ENCODE results near the gene IGSF21.
A peak's percentile ranks its signal among the peaks of the same experiment; 100 is the strongest.

The IGSF21 gene

DNA sequence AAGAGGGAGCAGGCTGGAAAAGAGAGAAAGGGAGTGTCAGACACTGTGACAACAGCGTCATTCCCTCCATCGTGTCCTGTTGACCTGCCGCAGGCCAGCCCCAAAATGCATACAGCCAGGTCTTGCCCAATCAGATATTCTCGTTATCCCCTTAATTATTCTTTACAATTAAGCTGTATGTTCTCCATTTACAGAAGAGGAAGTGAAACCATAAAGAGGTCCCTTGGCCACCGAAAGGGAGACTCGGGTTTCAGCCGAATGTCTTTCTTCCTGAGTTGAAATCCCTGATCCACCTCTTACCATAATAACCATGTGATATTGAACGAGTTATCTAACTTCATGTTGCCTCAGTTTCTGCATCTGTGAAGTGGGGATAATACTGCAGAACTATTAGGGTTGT, 70.5 kb downstream of the IGSF21 start:
- DNase-seq (ENCODE audit: low spot score) = no peak

DNA sequence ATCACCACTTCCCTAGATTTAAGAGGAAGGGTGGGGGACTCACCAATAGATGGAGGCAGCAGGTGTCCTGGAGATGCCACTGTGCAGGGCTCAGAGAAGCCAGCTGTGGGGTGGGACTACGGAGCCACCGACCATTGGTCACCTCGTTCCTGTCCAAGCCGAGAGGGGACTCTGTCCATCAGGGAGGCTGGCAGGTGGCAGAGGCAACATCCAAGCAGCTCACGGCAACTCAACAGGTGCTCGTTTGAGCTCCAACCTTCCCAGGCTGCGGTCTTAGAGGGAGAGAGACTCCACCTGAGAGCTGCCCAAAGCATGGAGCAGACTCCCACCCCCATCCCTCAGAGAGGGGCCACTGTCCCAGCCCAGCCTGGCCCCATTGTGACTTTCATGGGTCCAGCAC, 71.4 kb downstream of the IGSF21 start:
- no peak for DNase-seq (ENCODE audit: low spot score)

DNA sequence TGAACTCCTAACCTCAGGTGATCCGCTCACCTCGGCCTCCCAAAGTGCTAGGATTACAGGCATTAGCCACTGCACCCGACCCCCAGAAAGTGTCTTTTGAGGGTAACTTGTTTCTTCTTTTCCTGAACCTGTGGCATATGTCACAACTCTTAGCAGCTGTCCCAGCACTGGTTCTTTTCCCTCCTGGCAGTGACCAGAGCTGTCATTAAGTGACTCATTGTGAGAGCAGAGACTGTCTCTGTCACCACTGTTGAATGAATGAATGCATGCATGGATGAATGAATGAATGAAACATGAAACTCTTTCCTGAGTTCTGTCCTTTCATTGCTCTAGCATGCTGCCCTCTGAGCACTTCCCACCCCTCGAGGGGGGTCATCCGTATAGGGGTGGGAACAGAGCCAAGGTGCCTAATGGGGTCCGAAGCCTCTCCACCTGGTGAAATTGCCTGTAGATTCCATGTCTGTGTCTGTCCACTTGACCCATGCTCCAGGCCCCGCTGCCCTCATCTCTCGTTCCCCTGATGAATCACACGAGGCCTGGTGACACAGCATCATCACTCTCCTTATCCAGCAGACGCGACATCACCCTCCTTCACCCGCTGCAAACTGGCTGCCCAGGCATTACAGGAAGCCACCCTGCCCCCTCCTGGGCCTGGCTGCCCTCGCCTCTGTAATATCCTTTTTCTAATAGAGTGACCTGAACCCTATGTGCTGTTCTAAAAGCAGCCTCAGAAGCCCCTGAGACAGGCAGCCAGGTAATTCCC, 75.0 kb downstream of the IGSF21 start:
- DNase-seq (ENCODE audit: low spot score) = no peak

DNA sequence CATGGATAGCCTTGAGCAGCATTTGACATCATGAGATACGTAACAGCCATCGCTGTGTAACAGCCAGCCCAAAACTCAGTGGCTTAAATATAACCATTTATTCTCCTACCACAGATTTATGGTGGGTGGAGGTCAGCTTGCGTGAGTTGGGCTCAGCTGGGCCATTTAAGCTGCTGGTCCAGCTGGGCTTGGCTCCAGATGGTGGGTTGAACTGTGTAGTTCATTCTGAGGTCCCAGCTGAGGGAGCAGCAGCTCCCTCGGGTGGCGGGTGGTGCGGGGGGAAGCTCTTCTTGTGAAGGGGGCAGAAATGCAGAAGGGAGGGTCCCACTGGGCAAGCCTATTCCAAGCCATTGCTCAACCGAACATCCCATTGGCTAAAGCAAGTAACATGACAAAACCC, 75.9 kb downstream of the IGSF21 start:
- no peak for DNase-seq (ENCODE audit: low spot score)

DNA sequence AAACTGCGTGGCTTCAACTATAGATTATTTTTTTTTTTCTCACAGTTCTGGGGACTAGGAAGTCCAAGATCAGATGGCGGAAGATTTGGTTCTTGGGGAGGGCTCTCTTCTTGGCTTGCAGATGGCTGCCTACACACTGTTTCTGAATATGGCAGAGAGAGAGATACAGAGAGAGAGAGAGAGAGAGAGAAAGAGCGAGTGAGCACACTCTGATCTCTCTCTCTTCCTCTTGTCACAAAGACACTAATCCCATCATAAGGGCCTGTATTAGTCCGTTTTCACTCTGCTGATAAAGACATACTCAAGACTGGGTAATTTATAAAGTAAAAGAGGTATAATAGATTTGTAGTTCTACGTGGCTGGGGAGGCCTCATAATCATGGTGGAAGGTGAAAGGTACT, 79.5 kb downstream of the IGSF21 start:
- no peak for DNase-seq (ENCODE audit: low spot score)

DNA sequence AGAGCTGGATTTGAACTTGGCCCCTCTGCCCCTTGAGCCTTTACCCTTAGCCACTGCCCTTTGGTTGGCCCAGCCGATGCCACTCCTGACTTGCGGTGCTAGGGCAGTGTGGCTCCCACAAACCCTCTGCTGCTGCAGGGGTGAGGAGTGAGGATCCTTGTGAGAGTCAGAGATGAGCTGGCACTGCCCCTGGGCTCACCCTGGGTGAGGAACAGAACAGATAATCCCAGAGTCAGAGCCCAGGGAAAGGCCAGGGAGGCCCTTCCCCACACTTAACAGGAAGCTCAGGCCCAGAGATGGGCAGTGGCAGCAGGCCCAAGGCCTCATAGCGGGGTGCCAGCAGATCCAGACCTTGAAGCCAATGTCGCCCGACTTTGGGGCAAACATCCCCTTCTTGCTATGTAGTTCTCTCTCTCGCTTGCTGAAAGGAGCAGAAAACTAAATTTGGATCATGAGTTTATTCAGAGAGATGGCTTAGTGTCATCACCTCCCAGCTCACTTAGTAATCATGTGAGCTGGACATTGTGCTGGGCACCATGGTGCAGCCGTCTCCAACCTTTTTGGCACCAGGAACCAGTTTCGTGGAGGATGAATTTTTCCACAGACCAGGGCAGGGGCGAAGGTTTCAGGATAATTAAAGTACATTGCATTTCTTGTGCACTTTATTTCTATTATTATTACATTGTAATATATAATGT, 81.4 kb downstream of the IGSF21 start:
- no peak for DNase-seq (ENCODE audit: low spot score)

DNA sequence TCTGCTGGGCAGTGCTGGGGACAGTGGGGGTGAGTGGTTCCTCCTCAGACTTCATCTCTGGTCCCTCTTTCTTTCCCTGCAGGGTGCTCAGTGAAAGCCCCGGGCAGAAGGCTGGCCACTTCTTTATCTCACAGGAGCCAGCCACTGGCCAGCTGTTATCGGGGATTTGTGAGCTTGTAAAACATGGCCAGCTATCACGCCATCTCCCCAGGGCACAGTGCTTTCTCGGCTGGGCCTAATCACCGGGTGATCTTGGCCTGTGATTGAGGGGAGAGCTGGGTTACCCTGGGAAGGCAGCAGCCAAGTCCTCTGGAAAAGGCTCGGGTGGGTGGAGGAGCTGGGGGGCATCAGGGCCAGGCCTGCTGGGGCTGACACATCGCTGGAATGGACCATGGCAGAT, 83.0 kb downstream of the IGSF21 start:
- DNase-seq (ENCODE audit: low spot score) = no peak

DNA sequence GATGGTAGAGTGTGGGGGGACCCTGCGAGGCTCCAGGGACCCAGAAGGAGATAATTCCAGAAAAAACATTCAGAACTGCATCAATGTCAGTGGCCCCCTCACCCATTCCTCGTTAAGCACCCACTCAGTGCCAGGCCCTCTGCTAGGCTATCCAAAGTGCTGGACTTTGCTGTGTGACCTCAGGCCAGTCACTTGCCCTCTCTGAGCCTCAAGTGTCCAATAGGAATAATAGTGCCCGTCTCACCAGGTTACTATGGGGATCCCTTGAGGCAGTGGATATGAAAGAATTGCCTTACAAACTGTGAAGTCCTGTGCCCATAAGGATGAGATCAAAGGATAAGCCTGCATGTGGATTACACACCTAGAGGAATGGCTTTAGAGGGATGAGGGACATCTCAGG, 83.4 kb downstream of the IGSF21 start:
- no peak for DNase-seq (ENCODE audit: low spot score)

DNA sequence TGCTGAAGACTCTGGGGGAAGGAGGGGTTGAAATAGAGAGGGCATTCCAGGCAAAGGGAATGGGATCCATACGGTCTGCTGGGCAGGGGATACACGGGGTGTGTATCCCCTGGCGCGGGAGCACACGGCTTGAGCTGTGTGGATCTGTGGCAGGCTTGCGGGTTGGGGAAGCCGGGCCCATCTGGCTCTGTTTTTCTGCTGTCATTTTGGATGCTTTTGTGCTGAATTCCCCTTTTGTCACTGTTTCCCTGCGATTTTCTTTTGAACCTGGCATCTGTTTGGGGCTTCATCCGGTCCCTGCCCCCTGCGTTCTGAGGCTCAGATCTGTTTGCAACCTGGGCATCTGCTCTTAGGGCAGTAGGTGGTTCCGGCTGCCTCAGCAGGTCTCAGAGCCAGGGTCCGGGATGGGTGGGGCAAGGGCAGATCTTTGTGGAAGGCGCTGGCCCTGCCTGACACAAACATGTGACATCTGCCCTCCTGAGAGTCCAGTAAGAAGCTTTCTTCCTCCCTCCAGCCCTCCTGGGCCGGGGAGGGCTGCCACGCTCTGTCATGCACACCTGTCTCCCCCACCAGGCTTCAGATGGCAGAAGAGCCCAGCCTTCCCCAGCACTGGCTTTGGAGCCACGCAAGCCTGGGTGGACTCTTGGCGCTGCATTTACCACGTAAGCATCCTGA, 84.0 kb downstream of the IGSF21 start:
- DNase-seq (ENCODE audit: low spot score) = no peak

DNA sequence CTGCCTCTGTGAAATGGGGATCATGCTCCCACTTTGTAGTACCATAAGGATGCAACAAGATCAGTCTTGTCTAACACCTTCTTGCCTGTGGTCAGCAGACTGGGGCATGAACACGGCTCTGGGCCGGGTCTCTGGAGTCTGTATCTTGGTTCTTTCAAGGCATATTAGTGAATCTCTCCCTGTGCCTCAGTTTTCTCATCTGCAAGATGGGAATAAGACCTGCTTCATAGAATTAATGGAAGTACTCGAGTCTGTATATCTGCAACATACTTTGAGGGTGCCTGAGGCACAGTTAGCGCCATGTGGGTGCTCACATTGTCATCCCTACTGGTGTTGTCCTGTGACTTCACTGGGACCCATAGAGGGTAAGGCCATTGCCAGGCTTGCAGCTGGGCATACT, 84.6 kb downstream of the IGSF21 start:
- DNase-seq (ENCODE audit: low spot score) = no peak

DNA sequence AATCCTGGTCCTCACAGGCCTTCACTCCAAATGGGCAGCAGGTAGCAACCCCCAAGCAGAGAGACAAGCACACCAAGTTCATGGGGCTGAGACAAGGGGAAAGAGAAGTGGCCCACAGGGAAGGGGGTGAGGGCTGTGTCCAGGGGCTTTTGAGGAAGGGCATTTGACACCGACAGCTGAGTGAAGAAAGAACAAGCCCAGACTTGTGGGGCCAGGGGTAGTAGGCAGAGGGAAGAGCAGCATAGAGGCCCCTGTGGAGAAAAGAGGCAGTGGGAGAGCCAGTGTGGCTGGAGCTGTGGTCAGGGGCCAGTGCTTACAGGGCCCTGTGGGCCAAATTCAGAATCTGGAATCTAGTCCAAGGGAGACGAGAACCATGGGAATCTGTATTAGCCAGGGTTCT, 85.4 kb downstream of the IGSF21 start:
- DNase-seq (ENCODE audit: low spot score) = no peak

DNA sequence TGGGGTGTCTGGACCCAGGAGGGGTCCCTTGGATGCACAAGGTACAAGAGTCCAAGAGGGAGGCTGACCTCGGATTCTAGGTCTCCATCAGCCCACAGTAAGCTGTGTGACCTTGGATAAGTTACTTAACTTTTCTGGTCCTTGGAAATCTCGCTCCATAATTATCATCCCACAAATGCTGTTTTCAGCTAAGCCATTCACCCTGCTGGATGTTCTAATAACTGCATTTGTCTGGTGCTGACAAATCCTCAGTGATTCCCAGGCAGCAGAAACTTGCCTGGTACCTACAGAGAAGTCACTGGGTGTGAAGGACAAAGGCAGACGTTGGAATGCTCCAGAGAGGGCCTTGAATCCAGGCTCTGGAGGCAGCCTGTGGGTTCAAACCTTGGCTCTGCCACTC, 89.7 kb downstream of the IGSF21 start:
- no peak for DNase-seq (ENCODE audit: low spot score)

DNA sequence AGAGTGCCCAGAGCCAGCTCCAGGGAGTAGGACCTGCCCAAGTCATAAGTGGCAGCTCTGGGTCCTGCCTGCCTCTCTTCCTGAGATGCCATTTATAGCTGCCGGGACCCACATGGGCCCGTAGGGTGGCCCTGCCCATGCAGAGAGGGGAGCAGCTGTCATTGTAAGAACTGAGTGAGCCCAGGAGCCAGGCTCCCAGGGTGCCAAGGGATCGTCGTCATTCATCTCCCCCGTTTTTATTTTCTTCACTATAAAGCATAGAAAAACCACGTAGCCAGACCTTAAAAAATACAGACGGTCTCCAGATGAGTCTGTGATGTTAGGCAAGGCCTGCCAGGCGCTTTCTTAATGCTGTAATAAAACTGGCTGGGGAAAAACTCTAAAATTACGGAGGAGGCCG, 90.7 kb downstream of the IGSF21 start:
- DNase-seq (ENCODE audit: low spot score) = no peak

DNA sequence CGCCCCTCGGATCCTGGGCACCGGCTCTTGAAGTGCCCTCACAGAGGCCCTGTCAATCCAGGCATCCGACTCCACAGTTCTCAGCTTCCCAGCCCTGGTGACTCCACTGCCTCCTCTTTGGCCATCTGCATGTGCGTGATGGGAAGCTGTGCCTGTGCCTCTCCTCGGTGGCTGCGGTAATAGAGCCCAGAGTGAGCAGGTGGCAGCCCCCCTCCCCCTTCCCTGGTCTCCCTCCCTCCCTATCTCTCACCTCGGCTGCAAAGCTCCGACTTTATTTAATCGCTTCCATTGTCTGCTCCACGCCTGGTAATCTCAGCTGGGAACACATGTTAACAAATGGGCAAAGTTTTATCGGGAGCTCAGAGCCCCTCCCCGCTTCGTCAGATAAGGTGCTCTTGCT, 91.9 kb downstream of the IGSF21 start:
- no peak for DNase-seq (ENCODE audit: low spot score)

DNA sequence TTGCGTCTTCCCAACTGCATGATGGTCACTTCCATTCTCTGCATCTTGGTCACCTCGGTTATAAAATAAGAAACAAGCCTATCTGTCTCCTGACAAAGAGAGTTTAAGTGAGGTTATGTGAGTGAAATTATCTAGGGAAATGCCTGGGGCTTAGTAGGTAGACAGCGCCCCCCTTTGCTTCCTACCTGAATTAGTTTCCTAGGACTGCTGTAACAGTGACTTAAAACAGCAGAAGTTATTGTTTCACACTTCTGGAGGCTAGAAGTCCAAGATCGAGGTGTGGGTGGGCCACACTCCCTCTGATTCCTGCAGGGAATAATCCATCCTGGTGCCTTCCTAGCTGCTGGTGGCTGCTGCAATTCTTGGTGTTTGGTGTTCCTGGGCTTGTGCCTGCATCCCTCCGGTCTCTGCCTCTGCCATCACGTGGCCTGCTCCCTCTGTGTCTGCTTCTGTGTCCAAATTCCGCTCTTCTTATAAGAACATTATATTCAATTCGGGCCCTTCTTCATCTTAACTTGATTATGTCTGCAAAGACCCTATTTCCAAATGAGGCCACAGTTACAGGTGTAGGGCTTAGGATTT, 92.6 kb downstream of the IGSF21 start:
- no peak for DNase-seq (ENCODE audit: low spot score)

DNA sequence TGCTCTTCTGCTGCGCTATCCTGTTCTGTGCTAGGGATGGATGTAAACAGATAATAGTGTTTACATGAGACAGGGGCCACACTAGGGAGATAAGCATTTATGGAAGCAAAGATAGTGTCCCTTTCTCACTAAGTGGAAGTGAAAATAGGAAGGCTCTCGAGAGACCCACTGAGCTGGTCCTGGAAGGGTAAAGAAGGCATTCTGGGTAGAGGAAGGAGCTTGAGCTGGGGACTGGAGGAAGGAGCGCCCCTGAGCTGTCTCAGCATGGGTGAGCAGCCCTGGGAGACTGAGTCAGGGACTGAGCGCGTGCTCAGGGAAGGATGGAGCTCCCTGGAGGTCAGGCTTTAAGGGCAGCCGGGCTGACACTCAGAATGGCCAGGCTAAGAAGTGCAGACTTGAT, 93.3 kb downstream of the IGSF21 start:
- DNase-seq (ENCODE audit: low spot score) = peak; percentile 38

DNA sequence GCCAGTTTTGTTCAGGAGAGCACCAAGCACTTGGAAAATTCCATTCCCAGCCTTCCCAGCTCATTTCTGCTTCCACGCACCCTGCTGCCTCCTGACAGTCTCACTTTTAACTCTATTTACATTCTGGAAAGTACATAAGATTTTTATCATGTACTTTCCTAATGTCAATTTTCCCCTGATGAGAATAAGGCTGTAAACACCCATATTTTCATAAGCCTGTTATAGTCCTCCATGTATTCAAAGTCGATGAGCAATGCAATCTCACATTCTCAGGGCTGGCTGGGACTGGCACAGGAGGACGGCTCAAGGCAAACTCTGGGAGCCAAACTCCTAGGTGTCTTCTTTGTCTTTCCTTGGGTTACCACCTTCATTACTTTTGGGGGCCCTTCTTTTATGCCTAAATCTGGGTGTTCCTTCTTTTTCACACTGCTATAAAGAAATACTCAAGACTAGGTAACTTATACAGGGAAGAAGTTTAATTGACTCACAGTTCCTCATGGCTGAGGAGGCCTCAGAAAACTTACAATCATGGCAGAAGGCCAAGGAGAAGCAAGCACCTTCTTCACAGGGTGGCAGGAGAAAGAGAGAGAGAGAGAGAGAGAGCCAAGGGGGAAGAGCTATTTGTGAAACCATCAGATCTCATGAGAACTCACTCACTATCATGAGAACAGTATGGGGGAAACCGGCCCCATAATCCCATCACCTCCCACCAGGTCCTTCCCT, 94.6 kb downstream of the IGSF21 start:
- no peak for DNase-seq (ENCODE audit: low spot score)

DNA sequence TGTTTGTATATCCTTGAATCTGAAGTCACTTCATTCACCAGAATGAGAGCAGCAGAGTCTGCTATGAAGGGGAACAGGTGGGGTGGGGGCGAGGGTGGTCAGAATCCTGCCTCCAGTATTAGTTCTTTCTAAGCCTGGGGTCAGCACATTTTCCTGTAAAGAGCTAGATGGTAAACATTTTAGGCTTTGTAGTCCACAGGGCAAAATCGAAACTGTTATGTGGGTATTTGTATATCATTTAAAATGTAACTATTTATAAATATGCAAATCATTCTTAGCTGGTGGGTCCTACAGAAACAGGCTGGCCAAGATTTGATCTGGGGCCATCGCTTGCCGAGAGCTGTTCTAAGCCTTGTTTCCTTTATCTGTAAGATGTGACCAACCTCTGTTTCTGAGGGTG, 96.0 kb downstream of the IGSF21 start:
- no peak for DNase-seq (ENCODE audit: low spot score)

DNA sequence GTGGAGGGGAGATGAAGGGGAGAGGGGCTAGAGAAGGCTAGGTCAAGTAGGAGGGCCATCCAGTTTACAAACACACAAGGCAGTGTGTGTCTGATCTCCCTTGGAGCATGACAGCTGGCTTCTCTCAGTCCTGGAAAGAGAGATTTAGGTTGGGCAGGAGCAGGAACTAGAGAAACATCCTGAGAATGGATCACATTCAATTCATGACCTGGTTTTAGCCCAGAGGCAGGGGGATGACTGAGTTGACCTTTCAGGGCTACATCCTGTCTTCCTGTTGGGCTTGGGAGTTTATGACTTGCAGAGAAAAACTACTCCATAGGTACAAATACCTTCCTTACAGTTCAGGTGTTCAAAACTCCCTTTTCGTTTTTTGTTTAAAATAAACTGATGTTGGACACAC, 97.0 kb downstream of the IGSF21 start:
- DNase-seq (ENCODE audit: low spot score) = no peak

DNA sequence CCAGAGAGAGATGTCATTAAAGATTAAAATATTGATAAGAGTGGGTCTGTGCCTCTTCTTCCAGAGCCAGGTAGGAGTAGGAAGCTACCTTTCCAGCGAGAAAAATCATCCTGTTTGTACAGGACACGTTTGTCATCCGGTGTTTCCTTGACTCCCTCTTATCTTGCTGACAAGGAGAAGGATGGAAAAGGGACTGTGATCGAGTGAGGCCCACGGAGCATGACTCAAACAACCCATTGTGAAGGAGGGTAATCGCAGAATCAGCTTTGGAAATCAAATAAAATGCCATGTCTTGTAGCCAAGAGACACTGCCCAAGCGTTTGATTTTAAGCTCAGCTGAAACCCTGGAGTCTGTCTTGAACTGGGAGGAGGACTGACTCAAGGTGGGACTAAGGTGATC, 97.7 kb downstream of the IGSF21 start:
- no peak for DNase-seq (ENCODE audit: low spot score)

DNA sequence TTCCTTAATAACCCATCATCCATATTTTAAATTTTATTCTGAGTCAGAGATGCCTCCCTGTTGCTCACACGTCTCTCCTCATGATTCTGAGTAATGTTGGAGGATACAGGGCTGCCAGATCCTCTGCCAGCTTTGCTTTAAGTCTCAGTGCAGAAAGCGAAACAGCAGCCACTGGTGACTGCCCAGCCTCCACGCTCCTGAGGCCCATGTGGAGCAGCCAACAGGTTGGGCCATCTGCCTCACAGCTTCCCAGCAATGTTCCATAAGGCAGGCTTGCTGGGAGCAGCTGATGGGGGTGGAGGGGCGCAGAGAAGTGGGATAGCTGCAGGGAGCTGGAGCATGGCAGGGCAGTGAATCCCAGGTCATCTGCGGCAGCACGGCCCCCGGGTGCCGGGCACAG, 104.2 kb downstream of the IGSF21 start:
- no peak for DNase-seq (ENCODE audit: low spot score)

DNA sequence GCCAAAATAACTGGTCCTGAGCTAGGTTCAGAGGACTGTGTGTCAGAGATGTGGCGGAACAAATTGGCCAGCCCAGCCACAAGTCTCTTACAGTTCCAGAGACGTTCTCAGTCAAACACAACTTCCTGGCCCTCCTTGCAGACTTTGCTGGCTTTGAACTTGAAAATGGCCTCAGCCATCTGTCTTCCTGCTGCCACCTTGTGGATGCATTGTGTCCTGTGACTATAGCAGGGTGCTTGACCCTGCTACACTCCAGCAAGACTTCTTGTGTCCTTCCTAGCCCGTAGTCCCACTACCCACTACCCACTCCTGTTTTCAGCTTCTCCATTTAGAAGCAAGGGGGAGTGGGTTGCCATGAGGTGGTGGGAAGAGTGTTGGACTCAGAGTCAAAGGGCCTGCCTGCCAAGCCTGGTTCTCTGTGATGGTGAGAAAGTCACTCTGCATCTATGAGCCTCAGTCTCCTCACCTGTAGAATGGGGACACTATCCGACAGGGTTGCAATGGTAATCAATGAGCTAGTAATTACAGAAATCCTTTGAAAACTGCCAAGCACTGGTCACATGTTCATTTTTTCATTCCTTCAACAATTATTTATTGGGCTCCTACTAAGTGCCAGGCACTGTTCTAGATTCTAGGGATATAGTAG, 109.9 kb downstream of the IGSF21 start:
- peak; percentile 23 for DNase-seq (ENCODE audit: low spot score)

All from globus pallidus (tissue), 1 donor.